OCI-LY1 (cell line): ENCODE data around the gene HSBP1L1.
"Not testable (repeated sequence)": the region's sequence is repeated elsewhere in the genome, so short reads cannot be mapped to it uniquely, and the experiment has no call there.

Experiments
- EZH2 ChIP-seq: fragments of 200-600 bp; sonication (generic), shearing (Covaris generic); IDR thresholded peaks from 2 replicates; pipeline ENCODE4 v1.8.0; 2017; ENCODE audit warnings: borderline replicate concordance, mixed run types, mild to moderate bottlenecking, antibody characterized with exemption, low read length, moderate library complexity, mixed read lengths
- TF ChIP-seq, protein P1 (sequence below): fragments of 200-600 bp; sonication (generic), shearing (Covaris generic); IDR thresholded peaks from 2 replicates; pipeline ENCODE4 v1.5.1; 2017; ENCODE audit warnings: mild to moderate bottlenecking, antibody characterized with exemption, low read length, moderate library complexity, mixed read lengths

DNA sequence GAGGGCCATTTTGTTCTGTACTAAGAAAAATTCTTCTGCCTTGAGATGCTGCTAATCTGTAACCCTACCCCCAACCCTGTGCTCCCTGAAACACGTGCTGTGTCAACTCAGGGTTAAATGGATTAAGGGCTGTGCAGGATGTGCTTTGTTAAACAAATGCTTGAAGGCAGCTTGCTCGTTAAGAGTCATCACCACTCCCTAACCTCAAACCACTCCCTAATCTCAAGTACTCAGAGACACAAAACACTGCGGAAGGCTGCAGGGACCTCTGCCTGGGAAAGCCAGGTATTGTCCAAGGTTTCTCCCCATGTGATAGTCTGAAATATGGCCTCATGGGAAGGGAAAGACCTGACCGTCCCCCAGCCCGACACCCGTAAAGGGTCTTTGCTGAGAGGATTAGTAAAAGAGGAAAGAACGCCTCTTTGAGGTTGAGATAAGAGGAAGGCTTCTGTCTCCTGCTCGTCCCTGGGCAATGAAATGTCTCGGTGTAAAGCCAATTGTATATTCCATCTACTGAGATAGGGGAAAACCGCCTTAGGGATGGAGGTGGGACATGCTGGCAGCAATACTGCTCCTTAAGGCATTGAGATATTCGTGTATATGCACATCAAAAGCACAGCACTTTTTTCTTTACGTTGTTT, 4.2 kb upstream of the HSBP1L1 start:
- TF ChIP-seq, protein P1, sequence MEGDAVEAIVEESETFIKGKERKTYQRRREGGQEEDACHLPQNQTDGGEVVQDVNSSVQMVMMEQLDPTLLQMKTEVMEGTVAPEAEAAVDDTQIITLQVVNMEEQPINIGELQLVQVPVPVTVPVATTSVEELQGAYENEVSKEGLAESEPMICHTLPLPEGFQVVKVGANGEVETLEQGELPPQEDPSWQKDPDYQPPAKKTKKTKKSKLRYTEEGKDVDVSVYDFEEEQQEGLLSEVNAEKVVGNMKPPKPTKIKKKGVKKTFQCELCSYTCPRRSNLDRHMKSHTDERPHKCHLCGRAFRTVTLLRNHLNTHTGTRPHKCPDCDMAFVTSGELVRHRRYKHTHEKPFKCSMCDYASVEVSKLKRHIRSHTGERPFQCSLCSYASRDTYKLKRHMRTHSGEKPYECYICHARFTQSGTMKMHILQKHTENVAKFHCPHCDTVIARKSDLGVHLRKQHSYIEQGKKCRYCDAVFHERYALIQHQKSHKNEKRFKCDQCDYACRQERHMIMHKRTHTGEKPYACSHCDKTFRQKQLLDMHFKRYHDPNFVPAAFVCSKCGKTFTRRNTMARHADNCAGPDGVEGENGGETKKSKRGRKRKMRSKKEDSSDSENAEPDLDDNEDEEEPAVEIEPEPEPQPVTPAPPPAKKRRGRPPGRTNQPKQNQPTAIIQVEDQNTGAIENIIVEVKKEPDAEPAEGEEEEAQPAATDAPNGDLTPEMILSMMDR = not testable (repeated sequence)
- not testable (repeated sequence) for TF ChIP-seq EZH2
